IPS-NIHi7 (cell line): ENCODE measurements around the gene FAM124A.

Source experiments
- DNase-seq: peaks from one replicate; pipeline ENCODE4 v3.0.0; 2012; ENCODE audit warnings: mixed read lengths; ENCODE audit errors: extremely low spot score

Gene FAM124A, protein sequence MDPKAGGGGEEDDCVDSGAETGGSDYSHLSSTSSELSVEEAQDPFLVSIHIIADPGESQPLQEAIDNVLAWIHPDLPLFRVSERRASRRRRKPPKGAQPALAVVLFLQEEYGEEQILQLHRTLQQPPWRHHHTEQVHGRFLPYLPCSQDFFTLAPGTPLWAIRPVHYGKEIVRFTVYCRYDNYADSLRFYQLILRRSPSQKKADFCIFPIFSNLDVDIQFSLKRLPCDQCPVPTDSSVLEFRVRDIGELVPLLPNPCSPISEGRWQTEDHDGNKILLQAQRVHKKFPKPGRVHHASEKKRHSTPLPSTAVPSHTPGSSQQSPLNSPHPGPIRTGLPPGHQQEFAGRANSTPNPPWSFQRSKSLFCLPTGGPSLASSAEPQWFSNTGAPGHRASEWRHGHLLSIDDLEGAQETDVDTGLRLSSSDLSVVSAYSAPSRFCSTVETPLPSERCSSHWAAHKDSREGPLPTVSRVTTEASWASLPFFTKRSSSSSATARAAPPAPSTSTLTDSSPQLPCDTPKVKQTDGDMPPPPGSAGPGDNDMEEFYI

DNA sequence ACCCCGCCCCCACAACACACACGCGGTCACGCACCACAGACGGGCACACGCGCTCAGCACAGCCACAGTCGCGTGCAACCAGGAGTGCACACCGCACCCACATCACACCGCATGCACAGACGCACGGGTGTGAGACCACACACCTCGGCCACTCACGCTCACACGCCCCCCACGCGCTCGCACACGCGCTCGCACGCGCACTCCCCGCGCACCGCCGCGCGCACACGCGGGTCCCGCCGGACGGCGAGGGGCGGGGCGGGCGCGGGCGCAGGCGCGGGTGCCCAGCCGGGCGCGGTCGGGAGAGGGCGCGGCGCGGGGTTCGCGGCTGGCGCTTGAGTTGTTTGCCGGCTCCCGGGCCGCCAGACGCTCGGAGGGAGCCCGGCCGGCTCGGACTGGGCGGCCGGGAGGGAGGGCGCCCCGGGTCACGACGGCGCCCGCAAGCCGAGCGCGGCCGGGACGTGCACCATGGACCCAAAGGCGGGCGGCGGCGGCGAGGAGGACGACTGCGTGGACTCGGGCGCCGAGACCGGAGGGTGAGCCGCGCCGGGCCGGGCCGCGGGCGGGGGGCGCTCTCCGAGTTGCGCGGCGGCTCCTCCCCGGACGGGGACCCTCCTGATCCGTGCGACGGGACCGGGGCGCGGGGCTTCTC is at the start of gene FAM124A:
FAM124A (plus strand) TSS at position 362 of the 649 bp plus-strand sequence; CDS start at position 466, 104 bp downstream.
- DNase-seq = peak; percentile 78

DNA sequence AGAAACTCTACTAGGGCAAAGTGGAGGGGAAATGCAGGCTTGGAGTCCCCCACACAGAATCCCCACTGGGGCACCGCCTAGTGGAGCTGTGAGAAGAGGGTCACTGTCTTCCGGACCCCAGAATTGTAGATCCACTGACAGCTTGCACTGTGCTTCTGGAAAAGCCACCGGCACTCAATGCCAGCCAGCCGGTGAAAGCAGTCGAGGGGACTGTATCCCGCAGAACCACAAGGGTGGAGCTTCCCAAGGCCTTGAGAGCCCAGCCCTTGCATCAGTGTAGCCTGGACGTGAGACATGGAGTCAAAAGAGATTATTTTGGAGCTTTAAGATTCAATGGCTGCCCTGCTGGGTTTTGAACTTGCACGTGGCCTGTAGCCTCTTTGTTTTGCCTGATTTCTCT is 47.2 kb upstream of the FAM124A start:
- no peak for DNase-seq

DNA sequence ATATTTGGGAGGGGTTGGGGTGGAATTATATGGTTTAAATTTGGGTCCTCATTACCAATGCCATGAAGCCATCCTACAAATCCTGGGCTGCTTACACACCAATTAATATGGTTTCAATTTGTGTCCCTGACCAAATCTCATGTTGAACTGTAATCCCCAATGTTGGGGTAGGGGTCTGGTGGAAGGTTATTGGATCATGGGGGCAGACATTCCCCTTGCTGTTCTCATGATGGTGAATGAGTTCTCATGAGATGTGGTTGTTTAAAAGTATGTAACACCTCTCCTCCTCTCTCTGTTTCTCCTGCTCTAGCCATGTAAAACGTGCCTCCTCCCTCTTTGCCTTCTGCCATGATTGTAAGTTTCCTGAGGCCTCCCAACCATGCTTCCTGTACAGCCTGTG is 46.6 kb upstream of the FAM124A start:
- DNase-seq = no peak

DNA sequence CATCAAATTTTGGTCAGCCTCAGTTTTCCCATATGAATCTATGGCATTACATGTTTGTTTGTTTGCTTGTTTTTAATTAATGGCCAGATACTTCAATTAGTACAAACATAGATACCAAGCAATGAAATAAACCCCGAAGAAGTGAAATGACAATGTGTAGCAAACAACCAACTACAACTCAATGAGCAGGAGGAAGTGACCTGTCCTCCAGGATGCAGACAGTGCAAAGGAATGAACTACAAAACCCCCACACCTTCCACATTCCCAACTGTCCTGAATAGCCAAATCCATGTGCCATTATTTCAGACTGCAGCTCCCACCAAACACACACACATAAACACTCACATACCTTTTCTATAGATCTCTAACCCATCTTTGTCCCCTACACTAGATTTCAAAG is 45.0 kb upstream of the FAM124A start:
- DNase-seq = no peak

DNA sequence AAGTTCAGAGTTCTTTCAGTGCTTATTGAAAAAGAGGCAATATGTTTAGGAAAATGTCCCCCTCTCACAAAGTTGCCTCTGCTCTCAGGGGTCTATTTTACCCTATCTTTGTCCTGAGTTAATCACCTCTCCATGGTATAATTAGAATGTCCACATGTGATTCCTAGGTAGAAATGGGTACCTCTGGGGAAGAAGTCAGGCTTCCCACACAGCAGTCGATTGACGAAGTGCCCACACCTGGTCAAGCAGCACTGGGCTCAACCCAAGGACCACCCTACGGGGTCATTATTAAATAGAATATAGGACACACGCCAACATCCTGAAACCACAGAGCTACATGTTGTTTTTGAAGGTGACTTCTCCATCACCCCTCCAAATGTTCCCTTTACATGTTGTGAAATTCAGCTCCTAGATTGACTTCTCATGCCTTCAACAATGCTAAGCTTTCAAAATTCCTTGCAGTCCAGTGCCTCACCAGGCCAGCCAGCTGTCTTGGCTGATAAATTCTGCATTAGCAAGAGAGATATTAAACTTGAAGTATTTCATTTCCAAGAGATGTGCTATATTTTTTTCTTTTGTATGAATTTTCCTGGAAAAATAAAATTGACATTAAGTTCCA is 43.6 kb upstream of the FAM124A start:
- DNase-seq = no peak

DNA sequence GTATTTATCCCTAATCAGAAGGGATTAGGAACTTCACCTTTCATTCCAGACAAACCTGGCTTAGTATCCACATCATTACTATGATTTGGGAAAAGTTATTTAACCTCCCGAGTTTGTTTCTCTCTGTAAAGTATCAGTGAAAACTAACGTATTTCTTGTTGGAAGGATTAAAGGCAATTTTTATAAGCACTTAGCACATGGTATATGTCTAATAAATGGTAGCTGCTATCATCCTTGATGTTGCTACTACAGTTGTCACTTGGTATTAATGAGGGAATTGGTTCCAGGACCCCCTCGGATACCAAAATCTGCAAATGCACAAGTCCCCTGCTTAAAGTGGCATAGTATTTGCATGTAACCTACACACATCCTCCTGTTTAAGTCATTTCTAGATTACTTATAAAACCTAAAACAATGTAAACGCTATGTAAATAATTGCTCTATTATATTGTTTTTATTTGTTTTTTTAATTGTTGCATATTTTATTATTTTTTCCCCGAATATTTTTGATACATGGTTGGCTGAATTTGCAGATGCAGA is 42.7 kb upstream of the FAM124A start:
- DNase-seq = no peak

DNA sequence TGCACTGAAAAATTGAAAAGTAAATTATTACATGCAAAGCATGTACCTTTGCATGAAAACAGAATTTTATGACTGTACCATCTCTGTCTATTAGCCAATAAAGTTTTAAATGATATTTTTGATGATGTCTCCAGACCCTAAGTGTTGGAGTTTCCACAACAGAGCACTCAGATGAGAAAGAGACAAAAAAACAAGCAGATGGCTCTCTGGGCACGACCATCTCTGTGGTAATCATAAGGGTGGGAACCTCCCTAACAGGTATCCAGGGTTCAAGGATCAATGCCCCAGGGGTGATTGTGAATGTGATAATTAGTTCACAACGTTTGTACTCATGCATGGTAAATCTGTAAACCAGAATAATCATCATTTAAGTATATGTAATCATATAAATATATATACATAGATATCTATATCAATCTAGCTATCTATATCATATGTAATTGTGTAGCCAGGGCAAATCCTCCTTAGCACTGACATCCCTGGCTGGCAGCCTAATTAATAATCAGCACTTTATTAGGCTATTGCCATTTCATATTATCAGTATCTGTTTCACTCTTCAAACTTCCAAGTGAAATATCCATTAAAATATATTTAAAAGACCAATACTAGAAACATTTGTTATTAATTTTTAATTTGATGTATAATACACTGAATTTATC is 41.2 kb upstream of the FAM124A start:
- no peak for DNase-seq

DNA sequence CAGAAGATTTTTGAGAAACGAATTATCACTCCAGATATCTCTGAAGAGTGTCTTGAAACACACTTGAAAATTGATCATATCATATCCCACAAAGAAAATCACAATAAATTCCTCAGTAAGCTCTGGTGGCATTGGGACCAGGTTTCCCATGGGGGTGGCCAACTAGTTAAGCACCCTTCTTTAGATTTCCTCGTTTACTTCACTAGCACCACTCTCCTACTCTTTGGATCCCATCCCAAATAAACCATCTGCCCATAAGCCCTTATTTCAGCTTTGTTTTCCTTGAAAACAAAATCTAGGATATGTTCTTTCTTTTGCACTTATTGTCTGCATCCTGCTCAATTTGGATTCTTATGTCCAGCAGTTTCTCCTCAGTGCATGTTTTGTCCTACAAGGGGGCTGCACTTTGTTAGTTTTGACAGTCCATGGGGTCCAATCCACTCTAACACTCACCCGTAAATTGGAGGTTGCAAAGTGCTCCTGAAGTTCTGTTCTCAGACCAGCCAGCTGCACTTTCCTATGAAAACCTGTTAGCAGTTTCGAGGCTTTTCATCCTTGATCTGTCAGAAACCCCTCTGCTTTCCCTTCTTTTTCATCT is 40.3 kb upstream of the FAM124A start:
- DNase-seq = no peak

DNA sequence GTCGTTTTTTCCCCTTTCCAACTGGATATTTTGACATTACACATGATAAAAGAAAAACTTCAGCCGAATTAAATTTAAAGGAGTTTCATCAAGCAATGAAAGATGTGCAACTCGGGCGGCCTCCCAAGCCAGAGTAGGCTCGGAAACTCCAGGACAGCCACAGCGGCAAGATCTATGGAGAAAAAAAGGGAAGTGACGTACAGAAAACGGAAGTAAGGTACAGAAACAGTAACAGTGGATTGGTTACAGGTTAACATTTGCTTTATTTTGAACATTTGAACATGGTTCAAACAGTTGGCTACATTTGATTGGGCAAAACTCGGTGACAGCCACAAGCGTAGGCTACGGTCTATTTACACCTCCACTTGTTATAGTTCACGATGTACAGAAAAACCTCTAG is 30.5 kb upstream of the FAM124A start:
- DNase-seq = no peak

DNA sequence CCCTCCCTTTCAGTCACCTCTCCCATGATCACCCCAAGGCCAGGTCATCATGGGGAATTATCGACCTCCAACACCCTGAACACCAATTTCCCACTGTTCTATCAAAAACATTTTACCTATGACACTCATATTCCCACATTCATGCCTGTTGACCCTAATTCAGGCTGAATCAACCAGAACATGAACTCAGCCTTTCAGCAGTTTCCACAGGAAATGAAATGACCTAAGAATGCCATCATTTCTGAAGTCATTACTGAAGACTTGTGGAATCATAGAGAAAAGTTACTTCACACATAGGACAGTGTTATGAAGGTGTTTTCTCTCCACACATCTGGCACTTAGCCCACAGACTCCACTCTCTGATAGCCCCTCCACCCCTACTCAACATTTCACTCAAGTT is 29.9 kb upstream of the FAM124A start:
- no peak for DNase-seq

DNA sequence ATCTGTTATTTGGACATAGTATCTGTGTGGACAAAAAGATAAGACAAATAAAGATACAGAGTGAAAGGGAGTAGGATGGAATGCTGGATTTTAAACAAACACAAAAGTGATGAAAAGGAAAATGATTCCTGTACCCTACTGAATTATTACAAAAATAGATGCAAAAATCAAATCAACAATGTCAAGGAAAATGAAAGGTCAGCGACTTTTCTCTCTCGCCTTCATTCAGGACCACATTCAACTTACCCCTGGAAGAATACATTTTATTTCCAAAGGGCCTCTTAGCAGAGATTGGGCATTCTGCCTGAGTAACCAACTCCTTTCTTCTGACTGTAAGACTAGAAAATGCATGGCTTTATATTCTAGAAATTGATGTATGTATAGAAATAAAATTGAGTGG is 28.8 kb upstream of the FAM124A start:
- no peak for DNase-seq

DNA sequence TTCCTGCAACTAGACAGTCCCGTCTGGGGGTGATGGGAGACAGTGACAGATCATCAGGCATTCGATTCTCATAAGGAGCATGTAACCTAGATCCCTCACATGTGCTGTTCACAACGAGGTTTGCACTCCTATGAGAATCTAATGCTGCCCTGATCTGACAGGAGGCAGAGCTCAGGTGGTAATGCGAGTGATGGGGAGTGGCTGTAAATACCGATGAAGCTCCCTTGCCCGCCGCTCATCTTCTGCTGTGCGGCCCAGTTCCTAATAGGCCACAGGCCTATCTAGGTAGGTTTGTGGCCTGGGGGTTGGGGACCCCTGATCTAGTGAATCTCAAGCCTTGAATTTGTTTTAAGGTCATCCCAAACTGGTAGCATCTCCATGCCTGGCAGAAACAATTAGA is 27.3 kb upstream of the FAM124A start:
- no peak for DNase-seq

DNA sequence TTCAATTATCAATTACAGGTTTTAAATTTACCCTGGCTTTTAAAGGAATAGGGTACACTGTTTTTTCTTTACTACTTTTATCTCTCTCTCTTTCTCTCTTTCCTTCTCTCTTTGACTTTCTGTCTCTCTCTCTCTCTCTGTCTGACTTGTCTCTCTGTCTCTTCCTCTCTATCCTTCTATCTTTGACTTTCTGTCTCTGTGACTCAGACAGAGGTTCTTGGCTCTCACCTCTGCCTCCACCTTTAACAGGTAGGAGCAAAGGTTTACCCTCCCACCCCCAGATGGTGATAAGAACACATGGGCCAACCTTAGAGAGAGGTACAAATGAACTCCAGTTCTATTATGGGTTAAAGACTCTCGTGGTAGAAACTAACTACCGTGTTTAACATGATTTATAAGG is 20.3 kb upstream of the FAM124A start:
- DNase-seq = no peak

DNA sequence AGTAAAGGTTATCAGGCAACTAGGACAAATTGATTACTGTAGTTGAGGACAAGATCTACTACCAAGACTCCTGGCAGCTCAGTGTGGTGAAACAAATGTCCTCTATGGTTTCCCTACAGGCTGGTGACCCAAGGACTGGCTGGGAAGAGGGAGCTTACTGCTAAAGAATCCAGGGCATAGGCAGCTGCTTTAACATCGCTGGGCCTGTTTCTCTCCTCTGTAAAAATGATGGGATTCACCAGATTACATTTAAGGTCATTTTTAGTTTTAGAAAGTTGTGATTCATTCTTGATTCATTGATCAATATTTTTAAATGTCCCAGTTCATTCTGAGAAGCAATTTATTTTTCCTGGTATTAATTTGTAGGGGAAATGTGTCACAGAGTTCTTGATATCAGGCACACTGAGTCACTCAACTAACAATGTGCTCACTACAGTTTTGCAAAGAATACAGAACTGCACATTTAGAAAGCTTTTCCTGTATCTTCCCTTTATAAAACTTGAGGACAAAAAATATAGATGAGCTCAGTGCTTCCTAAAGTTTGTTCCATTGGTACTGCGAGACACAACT is 19.6 kb upstream of the FAM124A start:
- no peak for DNase-seq

DNA sequence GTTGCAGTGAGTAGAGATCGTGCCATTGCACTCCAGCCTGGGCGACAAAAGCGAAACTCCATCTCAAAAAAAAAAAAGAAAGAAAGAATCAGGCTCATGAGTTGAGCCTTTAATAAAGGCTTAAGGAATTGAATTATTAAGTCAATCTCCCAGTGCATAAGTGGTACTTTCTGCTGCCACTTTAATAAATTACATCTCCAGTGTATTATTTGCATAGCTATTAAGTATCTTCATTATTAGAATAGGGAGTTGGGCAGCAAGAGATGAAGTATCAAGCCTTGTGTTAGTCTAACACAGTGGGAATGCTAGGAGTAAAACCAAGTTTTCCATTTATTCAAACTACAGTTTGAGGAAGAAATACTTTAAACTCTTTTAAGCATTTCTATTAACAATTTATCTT is 15.6 kb upstream of the FAM124A start:
- DNase-seq = no peak

DNA sequence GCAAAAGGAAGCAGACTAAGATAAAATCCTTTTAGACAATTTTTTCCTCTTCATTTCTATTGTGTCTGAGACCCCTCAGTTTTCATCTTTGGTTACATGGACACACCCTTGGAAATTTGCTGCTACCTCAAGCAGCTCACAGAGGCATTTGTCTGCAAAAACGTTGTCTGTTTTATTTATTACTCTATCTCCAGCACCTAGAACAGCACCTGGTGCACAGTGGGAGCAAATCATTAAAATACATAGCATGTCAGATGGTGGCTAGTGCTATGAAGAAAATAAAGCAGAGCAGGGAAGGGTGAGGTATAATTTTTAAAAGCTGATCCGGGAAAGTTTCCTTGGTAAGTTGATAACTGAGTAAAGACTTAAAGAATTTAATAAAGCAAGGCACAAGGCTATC is 14.3 kb upstream of the FAM124A start:
- no peak for DNase-seq

DNA sequence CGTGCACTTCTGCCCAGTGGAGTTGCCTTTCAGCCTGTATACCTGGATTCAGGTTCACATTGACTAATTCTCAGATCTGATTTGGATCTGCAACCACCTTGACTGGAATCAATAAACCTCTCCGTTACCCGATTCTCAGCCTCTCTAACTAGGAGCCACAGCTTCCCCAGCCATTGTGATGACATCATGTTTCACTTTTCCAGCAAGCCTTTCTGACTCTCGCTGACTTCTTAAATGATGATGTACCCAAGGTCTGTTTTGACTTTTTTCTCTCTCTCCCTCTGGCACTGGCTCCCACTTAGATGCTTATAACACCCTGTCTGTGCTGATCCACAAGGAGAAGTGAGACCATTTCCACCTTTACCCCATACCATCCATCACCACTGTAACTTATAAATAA is 13.5 kb upstream of the FAM124A start:
- DNase-seq = no peak

DNA sequence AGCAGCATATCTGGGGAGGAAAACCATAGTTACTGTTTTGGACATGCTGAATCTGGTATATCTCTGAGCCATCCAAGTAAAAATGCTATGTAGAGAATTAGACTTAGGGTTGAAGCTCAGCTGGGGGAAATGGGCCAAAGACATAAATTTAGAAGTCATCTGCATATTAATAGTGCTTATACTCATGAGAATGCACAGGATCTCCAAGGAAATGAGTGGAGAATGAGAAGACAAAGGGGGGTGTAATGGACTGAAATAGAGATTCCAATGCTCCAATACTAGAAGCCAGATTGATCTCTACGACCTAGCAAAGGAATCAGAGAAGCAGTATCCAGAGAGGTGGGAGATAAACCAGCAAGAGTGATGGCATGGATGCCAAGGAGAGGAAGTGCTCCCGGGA is 10.3 kb upstream of the FAM124A start:
- no peak for DNase-seq

DNA sequence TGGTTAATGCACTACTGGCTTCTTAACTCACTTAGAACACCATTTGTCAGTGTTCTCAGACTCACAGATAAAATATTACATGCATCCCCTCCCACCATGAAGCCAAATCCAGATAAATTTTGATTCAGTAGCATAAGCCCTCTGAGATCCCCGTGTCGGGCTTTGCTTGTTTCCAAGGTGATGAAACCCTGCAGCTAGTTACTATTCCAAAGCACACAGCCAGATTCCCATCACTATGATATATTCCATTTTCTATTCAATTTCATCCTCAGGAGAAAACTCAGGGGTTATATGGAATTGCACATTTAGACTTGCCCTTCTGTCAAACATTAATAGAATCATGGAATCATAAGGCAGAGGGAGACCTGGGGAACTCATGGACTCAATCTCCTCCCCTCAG is 9.4 kb upstream of the FAM124A start:
- no peak for DNase-seq

DNA sequence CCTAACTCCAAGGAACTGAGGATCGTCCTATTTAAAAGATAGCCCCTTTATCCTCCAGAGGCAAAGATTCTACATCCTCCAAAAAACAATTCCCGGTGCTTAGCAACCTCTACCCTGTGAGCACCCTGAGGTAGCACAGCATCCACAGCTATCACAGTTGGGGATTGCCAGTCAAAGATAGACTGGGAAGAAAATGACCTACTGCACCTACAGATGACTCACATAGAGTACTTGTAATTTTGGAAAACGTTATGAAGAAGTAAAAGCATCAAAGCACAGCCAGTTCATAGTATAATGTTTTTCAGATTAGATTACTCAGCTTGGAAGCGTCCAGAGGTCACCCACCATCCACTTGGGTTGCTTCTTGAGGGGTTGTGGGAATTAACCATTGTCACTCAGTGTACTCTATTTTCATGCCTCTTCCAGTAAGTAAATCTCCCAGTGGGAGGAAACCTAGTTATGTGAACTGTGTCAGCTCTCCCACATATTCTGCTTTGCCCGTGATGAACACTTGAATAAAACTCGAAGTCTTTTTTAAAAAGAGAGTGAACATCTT is 8.9 kb upstream of the FAM124A start:
- no peak for DNase-seq

DNA sequence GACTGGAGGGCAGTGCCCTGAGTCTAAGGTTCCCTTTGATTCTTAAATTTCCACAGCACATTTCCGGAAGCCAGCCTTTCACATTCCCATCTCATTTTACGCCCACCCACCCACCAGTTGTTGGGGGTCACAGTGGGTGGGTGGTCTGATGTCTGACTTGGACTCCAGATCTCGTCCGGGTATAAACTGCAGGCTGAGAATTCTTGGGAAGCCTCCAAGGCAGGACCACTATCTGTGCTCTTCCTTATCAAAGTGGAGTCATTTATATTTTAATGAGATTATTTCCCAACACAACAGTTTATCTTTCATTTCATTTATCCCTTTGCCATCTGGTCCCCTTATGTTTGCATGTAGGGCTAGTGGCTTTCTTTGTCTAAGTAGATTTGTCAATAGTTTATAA is 3.6 kb upstream of the FAM124A start:
- no peak for DNase-seq
